GM19238 (cell line): Measurements from ENCODE around the gene TENM3.
"Not testable (repeated sequence)": the region's sequence is repeated elsewhere in the genome, so short reads cannot be mapped to it uniquely, and the experiment has no call there.

Source experiments
- DNase-seq: peaks from one replicate; pipeline ENCODE4 v3.0.0; 2011; ENCODE audit warnings: low spot score; ENCODE audit not compliant: insufficient read length

The TENM3 gene

GRCh38 chr4:182807767-182808548 lies 564.8 kb downstream of the TENM3 start:
- no peak for DNase-seq

- DNase-seq = peak; percentile 66
Observed at GRCh38 chr4:182808673-182809416, 565.6 kb downstream of the TENM3 start.

GRCh38 chr4:182809417-182810102 lies 566.4 kb downstream of the TENM3 start:
- DNase-seq = no peak

- no peak for DNase-seq
Observed at GRCh38 chr4:182810103-182810615, 567.0 kb downstream of the TENM3 start.

GRCh38 chr4:182812916-182813315 lies 569.7 kb downstream of the TENM3 start:
- no peak for DNase-seq

GRCh38 chr4:182814065-182814464 lies 570.9 kb downstream of the TENM3 start:
- not testable (repeated sequence) for DNase-seq

- no peak for DNase-seq
Observed at GRCh38 chr4:182818926-182819730, 575.9 kb downstream of the TENM3 start.

- DNase-seq = no peak
Observed at GRCh38 chr4:182819751-182820150, 576.5 kb downstream of the TENM3 start.

GRCh38 chr4:182822554-182822953 lies 579.4 kb downstream of the TENM3 start:
- DNase-seq = no peak

GRCh38 chr4:182823576-182823975 lies 580.4 kb downstream of the TENM3 start:
- no peak for DNase-seq

- no peak for DNase-seq
Observed at GRCh38 chr4:182825003-182825402, 581.8 kb downstream of the TENM3 start.

GRCh38 chr4:182825786-182826185 lies 582.6 kb downstream of the TENM3 start:
- no peak for DNase-seq

- DNase-seq = no peak
Observed at GRCh38 chr4:182826391-182826790, 583.2 kb downstream of the TENM3 start.

GRCh38 chr4:182827166-182827565 lies 584.0 kb downstream of the TENM3 start:
- DNase-seq = no peak

- no peak for DNase-seq
Observed at GRCh38 chr4:182827954-182828353, 584.8 kb downstream of the TENM3 start.

- DNase-seq = no peak
Observed at GRCh38 chr4:182828360-182829025, 585.3 kb downstream of the TENM3 start.

GRCh38 chr4:182829196-182829595 lies 586.0 kb downstream of the TENM3 start:
- DNase-seq = no peak

- no peak for DNase-seq
Observed at GRCh38 chr4:182831376-182831775, 588.2 kb downstream of the TENM3 start.

GRCh38 chr4:182832352-182833120 lies 589.3 kb downstream of the TENM3 start:
- DNase-seq = no peak
